TTC549 (cell line): ENCODE results near the gene GALNT10.

Source experiments
- FAIRE-seq: peaks from 2 replicates; lab custom pipeline; 2012; peaks lifted over from hg19 to GRCh38; lab: Jason Lieb, UNC

The GALNT10 gene

GRCh38 chr5:154268073-154268472 is 77.5 kb downstream of the GALNT10 start:
- FAIRE-seq, result no peak

- no peak for FAIRE-seq
These were observed 78.9 kb downstream of the GALNT10 start for GRCh38 chr5:154269414-154269813.

GRCh38 chr5:154271466-154271865 is 80.9 kb downstream of the GALNT10 start:
- no peak for FAIRE-seq

- no peak for FAIRE-seq
These were observed 81.5 kb downstream of the GALNT10 start for GRCh38 chr5:154271936-154272514.

- FAIRE-seq, result no peak
These were observed 82.6 kb downstream of the GALNT10 start for GRCh38 chr5:154273028-154273617.

GRCh38 chr5:154273963-154274827 is 83.7 kb downstream of the GALNT10 start:
- no peak for FAIRE-seq

GRCh38 chr5:154274828-154275185 is 84.3 kb downstream of the GALNT10 start:
- no peak for FAIRE-seq

- FAIRE-seq, result no peak
These were observed 85.0 kb downstream of the GALNT10 start for GRCh38 chr5:154275566-154275965.

- no peak for FAIRE-seq
These were observed 85.9 kb downstream of the GALNT10 start for GRCh38 chr5:154276261-154276972.

- no peak for FAIRE-seq
These were observed 86.4 kb downstream of the GALNT10 start for GRCh38 chr5:154276973-154277331.

GRCh38 chr5:154277499-154277898 is 87.0 kb downstream of the GALNT10 start:
- FAIRE-seq, result no peak

GRCh38 chr5:154278186-154278585 is 87.7 kb downstream of the GALNT10 start:
- no peak for FAIRE-seq

- no peak for FAIRE-seq
These were observed 88.4 kb downstream of the GALNT10 start for GRCh38 chr5:154278908-154279307.

- FAIRE-seq, result no peak
These were observed 93.9 kb downstream of the GALNT10 start for GRCh38 chr5:154284433-154284832.

GRCh38 chr5:154285661-154286408 is 95.3 kb downstream of the GALNT10 start:
- FAIRE-seq, result no peak

GRCh38 chr5:154286557-154286956 is 96.0 kb downstream of the GALNT10 start:
- FAIRE-seq, result no peak

GRCh38 chr5:154287136-154287535 is 96.6 kb downstream of the GALNT10 start:
- no peak for FAIRE-seq

GRCh38 chr5:154288145-154288544 is 97.6 kb downstream of the GALNT10 start:
- FAIRE-seq, result no peak

- no peak for FAIRE-seq
These were observed 101.4 kb downstream of the GALNT10 start for GRCh38 chr5:154291917-154292316.

GRCh38 chr5:154293219-154293618 is 102.7 kb downstream of the GALNT10 start:
- FAIRE-seq, result no peak

GRCh38 chr5:154295551-154295950 is 105.0 kb downstream of the GALNT10 start:
- no peak for FAIRE-seq

- FAIRE-seq, result no peak
These were observed 106.1 kb downstream of the GALNT10 start for GRCh38 chr5:154296525-154297159.
